IMR-90 (cell line): ENCODE measurements around the gene ELP6. TPM values are rescaled to one million over a fixed set of nuclear protein-coding genes. Genes with fewer than 3 reads are reported as not detected.

Experiments used
- ATAC-seq: fragments of 200-7000 bp; cut with Tn5 transposase; 2 replicates; pipeline ENCODE4 v1.9.1; 2020; ENCODE audit warnings: low read depth, mild to moderate bottlenecking, moderate library complexity
- BruUV-seq: library from RNA; stranded (reverse); fragments of 400-500 nt; replicated peaks from 2 replicates; lab custom pipeline; 2021; lab: Mats Ljungman, UMichigan
- CTCF ChIA-PET: fragments of 300-600 bp; formaldehyde crosslinking; extraction: SDS; loops from one replicate; lab custom pipeline; 2021; ENCODE audit warnings: antibody characterized with exemption; lab: Yijun Ruan, JAX
- POLR2A ChIA-PET: fragments of 300-600 bp; sonication (Branson Sonifier 250); formaldehyde crosslinking; loops from one replicate; lab custom pipeline; 2022; ENCODE audit warnings: antibody characterized with exemption; ENCODE audit not compliant: unreplicated experiment; lab: Charles Lee
- DNase-seq: peaks from one replicate; pipeline ENCODE4 v3.0.0; 2013
- H2AFZ ChIP-seq: replicated peaks from 2 replicates; pipeline ENCODE3; 2013; ENCODE audit warnings: low read length, mild to moderate bottlenecking; ENCODE audit not compliant: poor library complexity
- H2AK5ac ChIP-seq: 2 replicates; pipeline ENCODE4 v1.6.1; 2013; ENCODE audit warnings: low read depth, low read length, inconsistent platforms
- H2AK9ac ChIP-seq: replicated peaks from 2 replicates; pipeline ENCODE3; 2013; ENCODE audit warnings: mild to moderate bottlenecking, low read depth, low read length, moderate library complexity; ENCODE audit not compliant: poor library complexity
- H2BK120ac ChIP-seq: 2 replicates; pipeline ENCODE4 v1.6.1; 2013; ENCODE audit warnings: low read depth, low read length, inconsistent platforms
- H2BK15ac ChIP-seq: 3 replicates; pipeline ENCODE4 v1.6.1; 2013; ENCODE audit warnings: low read depth, low read length, inconsistent platforms
- H2BK20ac ChIP-seq: 2 replicates; pipeline ENCODE4 v1.6.1; 2013; ENCODE audit warnings: low read depth, mild to moderate bottlenecking, inconsistent platforms, low read length, moderate library complexity
- H2BK5ac ChIP-seq: 2 replicates; pipeline ENCODE4 v1.6.1; 2013; ENCODE audit warnings: mild to moderate bottlenecking, low read depth, low read length, inconsistent platforms; ENCODE audit not compliant: poor library complexity, severe bottlenecking
- H3K14ac ChIP-seq: replicated peaks from 2 replicates; pipeline ENCODE4 v1.6.1; 2013; ENCODE audit warnings: low read depth, low read length, inconsistent platforms
- H3K18ac ChIP-seq: 2 replicates; pipeline ENCODE4 v1.6.1; 2013; ENCODE audit warnings: low read depth, low read length, control low read depth
- H3K23ac ChIP-seq: 2 replicates; pipeline ENCODE4 v1.6.1; 2013; ENCODE audit warnings: low read depth, low read length, inconsistent platforms
- H3K27ac ChIP-seq: 2 replicates; pipeline ENCODE4 v1.5.1; 2013; ENCODE audit warnings: mild to moderate bottlenecking, control low read depth, low read length; ENCODE audit not compliant: insufficient read depth
- H3K27me3 ChIP-seq: 2 replicates; pipeline ENCODE4 v1.6.1; 2013; ENCODE audit warnings: low read length; ENCODE audit not compliant: control insufficient read depth, insufficient read depth
- H3K36me3 ChIP-seq: 2 replicates; pipeline ENCODE4 v1.6.1; 2013; ENCODE audit warnings: low read length, mixed read lengths; ENCODE audit not compliant: control insufficient read depth, insufficient read depth
- H3K4ac ChIP-seq: 2 replicates; pipeline ENCODE4 v1.6.1; 2013; ENCODE audit warnings: low read depth, low read length, inconsistent platforms
- H3K4me1 ChIP-seq: 2 replicates; pipeline ENCODE4 v1.6.1; 2013; ENCODE audit warnings: low read length, mixed read lengths; ENCODE audit not compliant: control insufficient read depth, insufficient read depth
- H3K4me2 ChIP-seq: 2 replicates; pipeline ENCODE4 v1.6.1; 2013; ENCODE audit warnings: low read depth, mild to moderate bottlenecking, control low read depth, low read length, moderate library complexity
- H3K4me3 ChIP-seq: 2 replicates; pipeline ENCODE4 v1.5.1; 2013; ENCODE audit warnings: low read depth, mild to moderate bottlenecking, control low read depth, low read length, moderate library complexity; ENCODE audit not compliant: insufficient read depth
- H3K56ac ChIP-seq: 2 replicates; pipeline ENCODE4 v1.6.1; 2013; ENCODE audit warnings: low read length, inconsistent platforms; ENCODE audit not compliant: insufficient read depth; ENCODE audit errors: extremely low read depth
- H3K79me1 ChIP-seq, 2 experiments: 2 replicates each; pipeline ENCODE4 v1.6.1; 2013; ENCODE audit warnings: low read length in 2 of 2, inconsistent platforms in 1 of 2, low read depth in 1 of 2
- H3K9ac ChIP-seq: 2 replicates; pipeline ENCODE4 v1.6.1; 2013; ENCODE audit warnings: low read depth, low read length, control low read depth
- H3K9me1 ChIP-seq: 2 replicates; pipeline ENCODE4 v1.6.1; 2013; ENCODE audit warnings: low read length, inconsistent platforms; ENCODE audit not compliant: insufficient read depth
- H3K9me3 ChIP-seq: 2 replicates; pipeline ENCODE4 v1.6.1; 2013; ENCODE audit warnings: low read length; ENCODE audit not compliant: control insufficient read depth, insufficient read depth
- H4K20me1 ChIP-seq: 2 replicates; pipeline ENCODE4 v1.6.1; 2013; ENCODE audit warnings: low read length, inconsistent platforms; ENCODE audit not compliant: insufficient read depth
- H4K5ac ChIP-seq: 2 replicates; pipeline ENCODE4 v1.6.1; 2013; ENCODE audit warnings: mild to moderate bottlenecking, low read depth, low read length, control low read depth
- H4K8ac ChIP-seq, 2 experiments: 2 replicates each; pipeline ENCODE4 v1.6.1; 2013; ENCODE audit warnings: low read depth in 2 of 2, low read length in 2 of 2, control low read depth in 1 of 2, inconsistent platforms in 1 of 2
- H4K91ac ChIP-seq: 2 replicates; pipeline ENCODE4 v1.6.1; 2013; ENCODE audit warnings: low read depth, low read length, inconsistent platforms; ENCODE audit not compliant: insufficient read depth
- BHLHE40 ChIP-seq: fragments of 150-350 bp; IDR thresholded peaks from 2 replicates; pipeline ENCODE4 v1.6.1; 2016; ENCODE audit warnings: mild to moderate bottlenecking, low read depth, low read length
- CEBPB ChIP-seq: IDR thresholded peaks from 2 replicates; pipeline ENCODE4 v1.6.1; 2012; ENCODE audit warnings: low read depth, low read length, improper control_type of control experiment
- CHD1 ChIP-seq: IDR thresholded peaks from 2 replicates; pipeline ENCODE4 v1.6.1; 2012; ENCODE audit warnings: low read depth, low read length, improper control_type of control experiment
- FOS ChIP-seq: fragments of 150-350 bp; IDR thresholded peaks from 2 replicates; pipeline ENCODE4 v1.6.1; 2016; ENCODE audit warnings: low read depth, low read length
- MAFK ChIP-seq: IDR thresholded peaks from 2 replicates; pipeline ENCODE4 v1.6.1; 2012; ENCODE audit warnings: low read depth, low read length, improper control_type of control experiment
- MAZ ChIP-seq: IDR thresholded peaks from 2 replicates; pipeline ENCODE4 v1.6.1; 2012; ENCODE audit warnings: low read depth, mild to moderate bottlenecking, low read length, improper control_type of control experiment, moderate library complexity, borderline replicate concordance
- MXI1 ChIP-seq: IDR thresholded peaks from 2 replicates; pipeline ENCODE4 v1.6.1; 2012; ENCODE audit warnings: low read depth, mild to moderate bottlenecking, low read length, moderate library complexity, borderline replicate concordance
- NFE2L2 ChIP-seq: fragments of 150-350 bp; IDR thresholded peaks from 2 replicates; pipeline ENCODE4 v1.6.1; 2016; ENCODE audit warnings: low read depth, mild to moderate bottlenecking, low read length
- POLR2A ChIP-seq: IDR thresholded peaks from 2 replicates; pipeline ENCODE4 v1.6.1; 2012; ENCODE audit warnings: mild to moderate bottlenecking, low read depth, low read length
- RAD21 ChIP-seq: IDR thresholded peaks from 2 replicates; pipeline ENCODE4 v1.6.1; 2012; ENCODE audit warnings: low read length, improper control_type of control experiment
- RCOR1 ChIP-seq: IDR thresholded peaks from 2 replicates; pipeline ENCODE4 v1.6.1; 2012; ENCODE audit warnings: mild to moderate bottlenecking, low read length, improper control_type of control experiment; ENCODE audit not compliant: insufficient replicate concordance
- RFX5 ChIP-seq: IDR thresholded peaks from 2 replicates; pipeline ENCODE4 v1.8.0; 2012; ENCODE audit warnings: low read depth, mild to moderate bottlenecking, low read length, moderate library complexity
- SMC3 ChIP-seq: fragments of 150-350 bp; IDR thresholded peaks from 2 replicates; pipeline ENCODE4 v1.6.1; 2016; ENCODE audit warnings: low read depth, mild to moderate bottlenecking, antibody characterized with exemption, low read length, moderate library complexity
- WGBS, 2 experiments: methylation state at CpG; one replicate each; pipeline versions ENCODE4 v1.1.5 to v1.1.7; 2013; ENCODE audit warnings: missing lambda C conversion rate in 2 of 2; ENCODE audit not compliant: insufficient read length in 1 of 2; ENCODE audit errors: extremely low coverage in 2 of 2; 5-methylcytosine and 5-hydroxymethylcytosine counted together
- dilution Hi-C: fragments of 300-500 bp; cut with HindIII; formaldehyde crosslinking; loops from one replicate; pipeline ENCODE4 v1.14.3; 2018; ENCODE audit warnings: low sequenced_read_pairs; ENCODE audit not compliant: unreplicated experiment
- in situ Hi-C: fragments of 300-500 bp; cut with MboI; formaldehyde crosslinking; loops from 3 replicates; pipeline ENCODE4 v1.14.3; 2019; ENCODE audit warnings: low sequenced_read_pairs, inconsistent platforms, mixed read lengths
- intact Hi-C: fragments of 100-400 bp; cut with micrococcal nuclease; formaldehyde crosslinking; loops from 2 replicates; pipeline ENCODE4 v1.10.0; 2022
- polyA plus RNA-seq, 3 experiments: library from polyadenylated mRNA; depleted of rRNA; stranded (reverse); fragments of >200 nt; gene quantifications; 2 replicates each; pipeline ENCODE4 v1.2.3, GENCODE V29; 2012; ENCODE audit warnings: low replicate concordance in 1 of 3
- total RNA-seq: library from RNA; depleted of rRNA; stranded (reverse); fragments of >200 nt; gene quantifications from 2 replicates; pipeline ENCODE4 v1.2.3, GENCODE V29; 2012
- TF ChIP-seq, protein P1 (sequence below): fragments of 150-350 bp; IDR thresholded peaks from 2 replicates; pipeline ENCODE4 v1.6.1; 2016; ENCODE audit warnings: low read depth, mild to moderate bottlenecking, low read length, moderate library complexity, borderline replicate concordance
- TF ChIP-seq, protein P2 (sequence below): fragments of 150-350 bp; IDR thresholded peaks from 2 replicates; pipeline ENCODE4 v1.6.1; 2017; ENCODE audit warnings: mild to moderate bottlenecking, antibody characterized with exemption, low read length, low read depth
- TF ChIP-seq, protein P3 (sequence below): conservative IDR thresholded peaks from 2 replicates; pipeline ENCODE4 v1.5.1; 2012; ENCODE audit warnings: mild to moderate bottlenecking, low read depth, low read length, improper control_type of control experiment

Gene ELP6
- total and polyA plus RNA-seq, 2 of the 4 experiments (the other 2 are of a cell fraction) = 31.4 to 44.9 TPM

DNA sequence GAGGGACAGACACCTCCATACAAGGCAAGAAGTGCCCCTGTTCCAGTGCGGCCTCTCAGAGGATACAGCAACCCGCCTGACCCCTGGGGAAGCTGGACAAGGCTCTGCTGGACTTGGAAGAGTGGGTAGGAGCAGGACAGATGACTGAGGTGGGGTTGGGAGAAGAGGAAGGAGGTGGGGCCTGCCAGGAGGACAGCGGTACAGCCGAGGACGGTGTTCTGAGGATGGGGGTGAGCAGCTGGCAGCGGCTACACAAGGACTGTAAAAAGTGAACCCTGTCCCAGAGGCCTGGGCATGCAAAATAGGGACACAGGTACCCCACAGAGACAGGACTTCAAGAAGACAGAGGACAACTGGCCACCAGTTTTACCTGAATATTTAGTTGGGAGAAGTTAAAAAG is 23.5 kb upstream of the ELP6 start:
- no peak overlapping the region for H3K4me3 ChIP-seq
- H3K4me2 ChIP-seq = no peak overlapping the region
- H3K9ac ChIP-seq = no peak overlapping the region
- no peak overlapping the region for H3K14ac ChIP-seq
- TF ChIP-seq NFE2L2 (no peak), FOS (no peak), RFX5 (no peak), POLR2A (no peak), MAFK (no peak), SMC3 (no peak), BHLHE40 (no peak), MXI1 (no peak), RAD21 (no peak), CHD1 (no peak), RCOR1 (no peak), CEBPB (no peak), MAZ (no peak)
- TF ChIP-seq, protein P1, sequence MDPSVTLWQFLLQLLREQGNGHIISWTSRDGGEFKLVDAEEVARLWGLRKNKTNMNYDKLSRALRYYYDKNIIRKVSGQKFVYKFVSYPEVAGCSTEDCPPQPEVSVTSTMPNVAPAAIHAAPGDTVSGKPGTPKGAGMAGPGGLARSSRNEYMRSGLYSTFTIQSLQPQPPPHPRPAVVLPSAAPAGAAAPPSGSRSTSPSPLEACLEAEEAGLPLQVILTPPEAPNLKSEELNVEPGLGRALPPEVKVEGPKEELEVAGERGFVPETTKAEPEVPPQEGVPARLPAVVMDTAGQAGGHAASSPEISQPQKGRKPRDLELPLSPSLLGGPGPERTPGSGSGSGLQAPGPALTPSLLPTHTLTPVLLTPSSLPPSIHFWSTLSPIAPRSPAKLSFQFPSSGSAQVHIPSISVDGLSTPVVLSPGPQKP = no peak
- TF ChIP-seq, protein P2, sequence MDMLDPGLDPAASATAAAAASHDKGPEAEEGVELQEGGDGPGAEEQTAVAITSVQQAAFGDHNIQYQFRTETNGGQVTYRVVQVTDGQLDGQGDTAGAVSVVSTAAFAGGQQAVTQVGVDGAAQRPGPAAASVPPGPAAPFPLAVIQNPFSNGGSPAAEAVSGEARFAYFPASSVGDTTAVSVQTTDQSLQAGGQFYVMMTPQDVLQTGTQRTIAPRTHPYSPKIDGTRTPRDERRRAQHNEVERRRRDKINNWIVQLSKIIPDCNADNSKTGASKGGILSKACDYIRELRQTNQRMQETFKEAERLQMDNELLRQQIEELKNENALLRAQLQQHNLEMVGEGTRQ = no peak
- TF ChIP-seq, protein P3, sequence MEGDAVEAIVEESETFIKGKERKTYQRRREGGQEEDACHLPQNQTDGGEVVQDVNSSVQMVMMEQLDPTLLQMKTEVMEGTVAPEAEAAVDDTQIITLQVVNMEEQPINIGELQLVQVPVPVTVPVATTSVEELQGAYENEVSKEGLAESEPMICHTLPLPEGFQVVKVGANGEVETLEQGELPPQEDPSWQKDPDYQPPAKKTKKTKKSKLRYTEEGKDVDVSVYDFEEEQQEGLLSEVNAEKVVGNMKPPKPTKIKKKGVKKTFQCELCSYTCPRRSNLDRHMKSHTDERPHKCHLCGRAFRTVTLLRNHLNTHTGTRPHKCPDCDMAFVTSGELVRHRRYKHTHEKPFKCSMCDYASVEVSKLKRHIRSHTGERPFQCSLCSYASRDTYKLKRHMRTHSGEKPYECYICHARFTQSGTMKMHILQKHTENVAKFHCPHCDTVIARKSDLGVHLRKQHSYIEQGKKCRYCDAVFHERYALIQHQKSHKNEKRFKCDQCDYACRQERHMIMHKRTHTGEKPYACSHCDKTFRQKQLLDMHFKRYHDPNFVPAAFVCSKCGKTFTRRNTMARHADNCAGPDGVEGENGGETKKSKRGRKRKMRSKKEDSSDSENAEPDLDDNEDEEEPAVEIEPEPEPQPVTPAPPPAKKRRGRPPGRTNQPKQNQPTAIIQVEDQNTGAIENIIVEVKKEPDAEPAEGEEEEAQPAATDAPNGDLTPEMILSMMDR = no peak
- 0 out of 2 replicates have a peak, but pooled peaks cover 3% of the 10 kb centered on the region for H3K9me1 ChIP-seq
- H3K27me3 ChIP-seq = peaks cover 12% of the 10 kb centered on the region
- H2BK15ac ChIP-seq = no peak overlapping the region
- H3K4ac ChIP-seq = no peak overlapping the region
- H4K91ac ChIP-seq = no peak overlapping the region
- no peak overlapping the region for H3K27ac ChIP-seq
- CTCF ChIA-PET = no interaction called here
- no peak for ATAC-seq
- H2AFZ ChIP-seq = no peak overlapping the region
- intact Hi-C loops (no loop called here), in situ Hi-C loops (no loop called here), dilution Hi-C loops (no loop called here)
- DNase-seq = no peak
- WGBS, 2 experiments = 45% methylated on average over 3 of the region's 6 CpGs; no CpG with 5 or more reads in 1 of the 2 experiments
- H2BK20ac ChIP-seq = no peak overlapping the region
- no peaks in the 10 kb centered on the region for H3K36me3 ChIP-seq
- no peaks in the 10 kb centered on the region; the same call in 1 of the 2 replicates for H3K9me3 ChIP-seq
- no peak overlapping the region for H2AK9ac ChIP-seq
- no peaks in the 10 kb centered on the region for H3K79me1 ChIP-seq
- no TSS peak for BruUV-seq
- no peak overlapping the region for H2BK120ac ChIP-seq
- no peak overlapping the region for H3K56ac ChIP-seq
- no peak overlapping the region for H3K23ac ChIP-seq
- H4K5ac ChIP-seq = no peak overlapping the region
- no peak overlapping the region for H4K8ac ChIP-seq
- H3K18ac ChIP-seq = no peak overlapping the region
- H2AK5ac ChIP-seq = no peak overlapping the region
- H3K4me1 ChIP-seq = no peaks in the 10 kb centered on the region
- no peak overlapping the region for H2BK5ac ChIP-seq
- POLR2A ChIA-PET = no interaction called here
- H4K20me1 ChIP-seq = no peaks in the 10 kb centered on the region
